Measurements from ENCODE around the gene TSHR. TPM values are rescaled to one million over a fixed set of nuclear protein-coding genes. Genes with fewer than 3 reads are reported as not detected.

Gene TSHR
- polyA plus RNA-seq, 2 donors = 0.02 TPM; not detected in 1

- no peaks in the 10 kb centered on the region for H3K4me1 ChIP-seq (ENCODE audit: control insufficient read depth in 2 of 2, insufficient read depth in 2 of 2, low read length in 1 of 2)
- no peaks in the 10 kb centered on the region for H3K27me3 ChIP-seq (ENCODE audit: control insufficient read depth in 1 of 2, insufficient read depth in 2 of 2, low read length in 2 of 2)
- no peak overlapping the region for H3K4me3 ChIP-seq (ENCODE audit: low read depth in 1 of 2, low read length in 2 of 2)
- no peaks in the 10 kb centered on the region for H3K36me3 ChIP-seq (ENCODE audit: control insufficient read depth in 2 of 2, insufficient read depth in 2 of 2, low read length in 1 of 2)
- no peaks in the 10 kb centered on the region for H3K9me3 ChIP-seq (ENCODE audit: control insufficient read depth in 2 of 2, insufficient read depth in 1 of 2, low read depth in 1 of 2, low read length in 1 of 2)
- WGBS, 2 donors = 29 to 32% methylated on average over 6 of the region's 6 CpGs
- H3K27ac ChIP-seq (ENCODE audit: low read depth in 2 of 2, low read length in 1 of 2) = no peak overlapping the region
Measured at GRCh38 chr14:80987235-80988032, 32.0 kb downstream of the TSHR start.

GRCh38 chr14:80988192-80988591 lies 32.8 kb downstream of the TSHR start:
- no peaks in the 10 kb centered on the region for H3K36me3 ChIP-seq (ENCODE audit: control insufficient read depth in 2 of 2, insufficient read depth in 2 of 2, low read length in 1 of 2)
- H3K27me3 ChIP-seq (ENCODE audit: control insufficient read depth in 1 of 2, insufficient read depth in 2 of 2, low read length in 2 of 2) = no peaks in the 10 kb centered on the region
- H3K9me3 ChIP-seq (ENCODE audit: control insufficient read depth in 2 of 2, insufficient read depth in 1 of 2, low read depth in 1 of 2, low read length in 1 of 2) = no peaks in the 10 kb centered on the region
- no peak overlapping the region for H3K4me3 ChIP-seq (ENCODE audit: low read depth in 1 of 2, low read length in 2 of 2)
- no peaks in the 10 kb centered on the region for H3K4me1 ChIP-seq (ENCODE audit: control insufficient read depth in 2 of 2, insufficient read depth in 2 of 2, low read length in 1 of 2)
- H3K27ac ChIP-seq (ENCODE audit: low read depth in 2 of 2, low read length in 1 of 2) = no peak overlapping the region
- 47 to 61% methylated on average over 1 of the region's 1 CpG for WGBS, 2 donors

- H3K9me3 ChIP-seq (ENCODE audit: control insufficient read depth in 2 of 2, insufficient read depth in 1 of 2, low read depth in 1 of 2, low read length in 1 of 2) = no peaks in the 10 kb centered on the region
- no peak overlapping the region for H3K27ac ChIP-seq (ENCODE audit: low read depth in 2 of 2, low read length in 1 of 2)
- H3K36me3 ChIP-seq (ENCODE audit: control insufficient read depth in 2 of 2, insufficient read depth in 2 of 2, low read length in 1 of 2) = no peaks in the 10 kb centered on the region
- H3K4me1 ChIP-seq (ENCODE audit: control insufficient read depth in 2 of 2, insufficient read depth in 2 of 2, low read length in 1 of 2) = no peaks in the 10 kb centered on the region
- WGBS, 2 donors = 73 to 77% methylated on average over 6 of the region's 6 CpGs
- H3K27me3 ChIP-seq (ENCODE audit: control insufficient read depth in 1 of 2, insufficient read depth in 2 of 2, low read length in 2 of 2) = no peaks in the 10 kb centered on the region
- no peak overlapping the region for H3K4me3 ChIP-seq (ENCODE audit: low read depth in 1 of 2, low read length in 2 of 2)
Measured at GRCh38 chr14:80988735-80989429, 33.5 kb downstream of the TSHR start.

- H3K9me3 ChIP-seq (ENCODE audit: control insufficient read depth in 2 of 2, insufficient read depth in 1 of 2, low read depth in 1 of 2, low read length in 1 of 2) = no peaks in the 10 kb centered on the region
- no peaks in the 10 kb centered on the region for H3K36me3 ChIP-seq (ENCODE audit: control insufficient read depth in 2 of 2, insufficient read depth in 2 of 2, low read length in 1 of 2)
- no peak overlapping the region for H3K4me3 ChIP-seq (ENCODE audit: low read depth in 1 of 2, low read length in 2 of 2)
- H3K27me3 ChIP-seq (ENCODE audit: control insufficient read depth in 1 of 2, insufficient read depth in 2 of 2, low read length in 2 of 2) = no peaks in the 10 kb centered on the region
- H3K27ac ChIP-seq (ENCODE audit: low read depth in 2 of 2, low read length in 1 of 2) = no peak overlapping the region
- H3K4me1 ChIP-seq (ENCODE audit: control insufficient read depth in 2 of 2, insufficient read depth in 2 of 2, low read length in 1 of 2) = no peaks in the 10 kb centered on the region
- 59 to 75% methylated on average over 3 of the region's 3 CpGs for WGBS, 2 donors
Measured at GRCh38 chr14:80992580-80992979, 37.2 kb downstream of the TSHR start.

- Histone ChIP-seq H3K27me3 (ENCODE audit: control insufficient read depth in 1 of 2, insufficient read depth in 2 of 2, low read length in 2 of 2) (no peaks in the 10 kb centered on the region), H3K27ac (ENCODE audit: low read depth in 2 of 2, low read length in 1 of 2) (no peak overlapping the region), H3K36me3 (ENCODE audit: control insufficient read depth in 2 of 2, insufficient read depth in 2 of 2, low read length in 1 of 2) (no peaks in the 10 kb centered on the region), H3K4me3 (ENCODE audit: low read depth in 1 of 2, low read length in 2 of 2) (no peak overlapping the region), H3K9me3 (ENCODE audit: control insufficient read depth in 2 of 2, insufficient read depth in 1 of 2, low read depth in 1 of 2, low read length in 1 of 2) (no peaks in the 10 kb centered on the region), H3K4me1 (ENCODE audit: control insufficient read depth in 2 of 2, insufficient read depth in 2 of 2, low read length in 1 of 2) (no peaks in the 10 kb centered on the region)
- 35% methylated on average over 13 of the region's 13 CpGs for WGBS, 2 donors
Measured at GRCh38 chr14:80996049-80996901, 40.9 kb downstream of the TSHR start.

GRCh38 chr14:81001447-81001846 lies 46.0 kb downstream of the TSHR start:
- no peak overlapping the region for H3K27ac ChIP-seq (ENCODE audit: low read depth in 2 of 2, low read length in 1 of 2)
- no peaks in the 10 kb centered on the region for H3K27me3 ChIP-seq (ENCODE audit: control insufficient read depth in 1 of 2, insufficient read depth in 2 of 2, low read length in 2 of 2)
- no peak overlapping the region for H3K4me3 ChIP-seq (ENCODE audit: low read depth in 1 of 2, low read length in 2 of 2)
- no peaks in the 10 kb centered on the region for H3K4me1 ChIP-seq (ENCODE audit: control insufficient read depth in 2 of 2, insufficient read depth in 2 of 2, low read length in 1 of 2)
- 66 to 72% methylated on average over 6 of the region's 6 CpGs for WGBS, 2 donors
- H3K9me3 ChIP-seq (ENCODE audit: control insufficient read depth in 2 of 2, insufficient read depth in 1 of 2, low read depth in 1 of 2, low read length in 1 of 2) = no peaks in the 10 kb centered on the region
- H3K36me3 ChIP-seq (ENCODE audit: control insufficient read depth in 2 of 2, insufficient read depth in 2 of 2, low read length in 1 of 2) = no peaks in the 10 kb centered on the region

DNA sequence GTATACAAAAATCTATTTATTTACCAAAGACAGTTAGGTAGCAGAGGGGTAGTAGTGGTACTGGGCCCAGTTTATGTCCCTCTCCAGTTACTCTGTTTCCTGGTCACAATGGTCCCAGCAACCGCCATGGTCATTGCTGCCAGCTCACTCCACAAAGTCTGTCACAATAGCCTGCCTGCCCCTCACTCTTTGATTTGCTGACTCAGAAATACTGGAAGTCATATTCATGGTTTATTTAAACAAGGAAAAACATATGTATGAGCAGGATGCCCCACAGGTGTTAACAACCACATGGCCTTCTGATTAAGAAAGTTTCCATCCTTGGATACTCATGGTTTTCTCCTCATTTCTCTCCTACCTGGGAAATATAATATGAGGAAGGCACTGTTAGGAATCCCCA lies 49.2 kb downstream of the TSHR start:
- 93 to 100% methylated on average over 1 of the region's 1 CpG for WGBS, 2 donors

GRCh38 chr14:81005540-81006228 lies 50.3 kb downstream of the TSHR start:
- Histone ChIP-seq H3K4me3 (ENCODE audit: low read depth in 1 of 2, low read length in 2 of 2) (no peak overlapping the region), H3K36me3 (ENCODE audit: control insufficient read depth in 2 of 2, insufficient read depth in 2 of 2, low read length in 1 of 2) (no peaks in the 10 kb centered on the region), H3K9me3 (ENCODE audit: control insufficient read depth in 2 of 2, insufficient read depth in 1 of 2, low read depth in 1 of 2, low read length in 1 of 2) (no peaks in the 10 kb centered on the region), H3K27ac (ENCODE audit: low read depth in 2 of 2, low read length in 1 of 2) (no peak overlapping the region), H3K27me3 (ENCODE audit: control insufficient read depth in 1 of 2, insufficient read depth in 2 of 2, low read length in 2 of 2) (no peaks in the 10 kb centered on the region), H3K4me1 (ENCODE audit: control insufficient read depth in 2 of 2, insufficient read depth in 2 of 2, low read length in 1 of 2) (no peaks in the 10 kb centered on the region)
- WGBS, 2 donors = 85 to 88% methylated on average over 8 of the region's 8 CpGs

More for the DNA sequence above, 49.2 kb downstream of the TSHR start:
- Histone ChIP-seq H3K27ac (ENCODE audit: low read depth in 2 of 2, low read length in 1 of 2) (no peak overlapping the region), H3K36me3 (ENCODE audit: control insufficient read depth in 2 of 2, insufficient read depth in 2 of 2, low read length in 1 of 2) (no peaks in the 10 kb centered on the region), H3K27me3 (ENCODE audit: control insufficient read depth in 1 of 2, insufficient read depth in 2 of 2, low read length in 2 of 2) (no peaks in the 10 kb centered on the region), H3K9me3 (ENCODE audit: control insufficient read depth in 2 of 2, insufficient read depth in 1 of 2, low read depth in 1 of 2, low read length in 1 of 2) (no peaks in the 10 kb centered on the region), H3K4me1 (ENCODE audit: control insufficient read depth in 2 of 2, insufficient read depth in 2 of 2, low read length in 1 of 2) (no peaks in the 10 kb centered on the region), H3K4me3 (ENCODE audit: low read depth in 1 of 2, low read length in 2 of 2) (no peak overlapping the region)

GRCh38 chr14:81006266-81006665 lies 50.8 kb downstream of the TSHR start:
- Histone ChIP-seq H3K36me3 (ENCODE audit: control insufficient read depth in 2 of 2, insufficient read depth in 2 of 2, low read length in 1 of 2) (no peaks in the 10 kb centered on the region), H3K4me1 (ENCODE audit: control insufficient read depth in 2 of 2, insufficient read depth in 2 of 2, low read length in 1 of 2) (no peaks in the 10 kb centered on the region), H3K27me3 (ENCODE audit: control insufficient read depth in 1 of 2, insufficient read depth in 2 of 2, low read length in 2 of 2) (no peaks in the 10 kb centered on the region), H3K4me3 (ENCODE audit: low read depth in 1 of 2, low read length in 2 of 2) (no peak overlapping the region), H3K9me3 (ENCODE audit: control insufficient read depth in 2 of 2, insufficient read depth in 1 of 2, low read depth in 1 of 2, low read length in 1 of 2) (no peaks in the 10 kb centered on the region), H3K27ac (ENCODE audit: low read depth in 2 of 2, low read length in 1 of 2) (no peak overlapping the region)
- 92 to 94% methylated on average over 3 of the region's 3 CpGs for WGBS, 2 donors

All from esophagus (tissue), 2 donors.